Lung microvascular endothelial cell (primary cell): Measurements from ENCODE around the gene IBSP. TPM values are rescaled to one million over a fixed set of nuclear protein-coding genes. Genes with fewer than 3 reads are reported as not detected.

Experiments used
- DNase-seq, 2 donors: peaks; one replicate each; pipeline versions ENCODE4 v3.0.0 to v3.0.0-alpha.2; 2010; ENCODE audit warnings: low read depth in 2 of 2
- total RNA-seq: library from RNA; depleted of rRNA; stranded (reverse); fragments of >200 nt; gene quantifications from 2 replicates; pipeline ENCODE4 v1.2.1, GENCODE V29; 2014

Gene IBSP
- total RNA-seq: not detected in 2 replicates

- no peak for DNase-seq
These were observed at the start of gene IBSP for GRCh38 chr4:87799301-87800113. Gene IBSP (plus strand): TSS chr4:87799554. CDS start chr4:87802362, 2,808 bp downstream.

GRCh38 chr4:87749883-87750282, 49.5 kb upstream of the IBSP start:
- no peak for DNase-seq

- DNase-seq: no peak
These were observed 41.1 kb upstream of the IBSP start for GRCh38 chr4:87758270-87758669.

GRCh38 chr4:87762311-87762710, 37.0 kb upstream of the IBSP start:
- no peak for DNase-seq

GRCh38 chr4:87781569-87781968, 17.8 kb upstream of the IBSP start:
- DNase-seq: no peak

GRCh38 chr4:87783781-87784180, 15.6 kb upstream of the IBSP start:
- DNase-seq: no peak

GRCh38 chr4:87785731-87786509, 13.4 kb upstream of the IBSP start:
- no peak for DNase-seq

- DNase-seq: no peak
These were observed 3.5 kb downstream of the IBSP start for GRCh38 chr4:87802858-87803257.

GRCh38 chr4:87803421-87803820, 4.1 kb downstream of the IBSP start:
- no peak for DNase-seq

- DNase-seq: no peak
These were observed 5.5 kb downstream of the IBSP start for GRCh38 chr4:87804871-87805270.

- DNase-seq: no peak
These were observed 6.6 kb downstream of the IBSP start for GRCh38 chr4:87805971-87806370.

GRCh38 chr4:87806520-87806919, 7.2 kb downstream of the IBSP start:
- DNase-seq: no peak

GRCh38 chr4:87807402-87807801, 8.0 kb downstream of the IBSP start:
- DNase-seq: no peak

- no peak for DNase-seq
These were observed 12.6 kb downstream of the IBSP start for GRCh38 chr4:87811977-87812376.

GRCh38 chr4:87819281-87819919, 20.0 kb downstream of the IBSP start:
- peak in 1 of 2 donors; percentile 53 for DNase-seq

GRCh38 chr4:87823200-87823599, 23.8 kb downstream of the IBSP start:
- no peak for DNase-seq

GRCh38 chr4:87823724-87824123, 24.4 kb downstream of the IBSP start:
- DNase-seq: no peak

GRCh38 chr4:87824352-87824751, 25.0 kb downstream of the IBSP start:
- DNase-seq: no peak

- no peak for DNase-seq
These were observed 33.3 kb downstream of the IBSP start, which contains the start of gene MEPE for GRCh38 chr4:87832669-87833068. Gene MEPE (plus strand): TSS chr4:87832969. CDS start chr4:87834715, 1,746 bp downstream.

- no peak for DNase-seq
These were observed 35.0 kb downstream of the IBSP start for GRCh38 chr4:87834401-87834800.

GRCh38 chr4:87835197-87835596, 35.8 kb downstream of the IBSP start:
- no peak for DNase-seq

- no peak for DNase-seq
These were observed 36.4 kb downstream of the IBSP start for GRCh38 chr4:87835743-87836142.
